IPS-18c (cell line): ENCODE data around the gene ABCB4.

Experiments used
- H3K4me3 ChIP-seq: 2 replicates; pipeline ENCODE4 v1.7.0; 2013; ENCODE audit warnings: low read depth, mild to moderate bottlenecking, low read length, moderate library complexity; ENCODE audit not compliant: insufficient read depth
- H3K9me3 ChIP-seq: one replicate; pipeline ENCODE4 v1.6.1; 2013; ENCODE audit warnings: mild to moderate bottlenecking, low read length, moderate library complexity; ENCODE audit not compliant: control insufficient read depth, insufficient read depth

The ABCB4 gene

DNA sequence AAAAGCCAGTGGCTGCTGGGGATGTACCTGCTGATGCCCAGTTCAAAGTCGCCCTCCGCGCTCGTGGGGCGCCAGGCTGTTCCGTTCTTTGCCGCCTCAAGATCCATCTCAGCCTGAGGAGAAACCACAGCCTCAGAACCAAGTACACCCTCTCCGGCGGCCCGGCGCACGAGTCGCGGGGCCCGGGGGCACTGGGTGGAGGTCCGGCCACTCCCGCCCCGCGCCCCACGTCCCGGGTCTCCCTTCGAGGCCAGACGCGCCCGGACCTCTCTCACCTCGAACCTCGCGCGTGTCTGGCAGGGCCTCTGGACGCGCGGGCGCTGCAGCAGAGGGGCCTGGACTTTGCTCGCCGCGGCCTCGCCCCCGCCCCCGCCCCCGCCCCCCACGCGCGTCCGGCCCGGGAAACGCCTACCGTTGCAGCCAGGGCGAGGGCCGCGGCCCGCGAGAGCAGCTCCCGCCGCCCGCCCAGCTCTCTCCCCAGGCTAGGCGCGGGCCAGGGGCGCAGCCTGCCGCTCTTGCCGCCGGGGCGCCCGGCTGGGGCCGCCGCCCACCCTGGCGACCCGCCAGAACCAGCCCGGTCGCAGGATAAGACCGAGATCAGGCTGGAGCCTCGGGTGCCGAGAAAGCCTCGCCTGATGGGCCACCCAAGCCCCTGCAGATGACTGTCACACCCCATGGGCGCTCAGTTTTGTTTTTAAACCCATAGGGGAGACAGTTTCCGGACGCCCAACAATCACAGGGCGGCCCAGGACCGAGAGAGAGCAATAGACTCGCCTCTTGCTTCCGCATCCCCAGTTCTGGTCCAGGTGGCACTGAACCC is at the start of gene ABCB4:
Gene ABCB4, minus strand, starts transcription at position 322 of the 820 bp plus-strand sequence. Its CDS starts 215 bp downstream, at position 107.
- H3K4me3 ChIP-seq = peak within 1 kb of the TSS; percentile 55

DNA sequence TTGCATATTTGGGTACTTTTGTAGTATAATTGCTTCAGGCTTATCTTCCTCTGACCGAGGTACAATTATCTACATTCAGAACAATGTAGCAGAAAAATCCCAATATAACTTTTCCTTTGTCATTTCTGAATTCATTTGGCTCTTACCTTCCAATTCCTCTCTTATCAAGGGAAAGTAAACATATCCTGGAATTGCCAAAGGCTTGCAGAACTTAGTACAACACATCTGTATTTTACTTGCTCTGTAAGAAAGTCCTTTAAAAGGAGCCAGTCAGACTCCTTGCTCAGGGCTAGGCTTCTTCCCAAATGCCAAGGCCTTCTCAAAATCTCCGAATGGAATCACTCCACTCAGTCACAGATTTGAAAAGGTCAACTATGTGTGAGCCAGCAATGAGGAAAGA is 43.3 kb upstream of the ABCB4 start:
- no peak overlapping the region for H3K4me3 ChIP-seq

More for the DNA sequence above, at the start of gene ABCB4:
- no peaks in the 10 kb centered on the region for H3K9me3 ChIP-seq

DNA sequence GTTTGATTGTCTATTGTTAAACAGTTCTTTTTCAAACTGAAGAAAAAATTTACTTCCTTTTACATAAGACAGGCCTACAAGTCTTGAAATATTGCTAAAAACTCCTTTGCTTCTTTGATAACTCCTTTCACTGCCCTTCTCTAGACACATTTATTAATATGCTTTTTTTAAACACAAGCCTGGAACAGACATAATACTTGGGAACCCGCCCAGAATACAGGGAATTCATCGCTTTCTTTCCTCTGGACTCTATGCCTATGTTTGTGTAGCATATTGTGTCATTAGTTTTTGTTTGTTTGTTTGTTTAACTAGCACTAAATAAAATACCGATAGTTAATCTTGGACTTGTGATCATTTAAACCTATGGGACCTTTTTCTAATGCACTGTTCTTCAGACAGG is 42.4 kb upstream of the ABCB4 start:
- no peaks in the 10 kb centered on the region for H3K9me3 ChIP-seq
- no peak overlapping the region for H3K4me3 ChIP-seq

More for the DNA sequence above, 43.3 kb upstream of the ABCB4 start:
- H3K9me3 ChIP-seq = no peaks in the 10 kb centered on the region

DNA sequence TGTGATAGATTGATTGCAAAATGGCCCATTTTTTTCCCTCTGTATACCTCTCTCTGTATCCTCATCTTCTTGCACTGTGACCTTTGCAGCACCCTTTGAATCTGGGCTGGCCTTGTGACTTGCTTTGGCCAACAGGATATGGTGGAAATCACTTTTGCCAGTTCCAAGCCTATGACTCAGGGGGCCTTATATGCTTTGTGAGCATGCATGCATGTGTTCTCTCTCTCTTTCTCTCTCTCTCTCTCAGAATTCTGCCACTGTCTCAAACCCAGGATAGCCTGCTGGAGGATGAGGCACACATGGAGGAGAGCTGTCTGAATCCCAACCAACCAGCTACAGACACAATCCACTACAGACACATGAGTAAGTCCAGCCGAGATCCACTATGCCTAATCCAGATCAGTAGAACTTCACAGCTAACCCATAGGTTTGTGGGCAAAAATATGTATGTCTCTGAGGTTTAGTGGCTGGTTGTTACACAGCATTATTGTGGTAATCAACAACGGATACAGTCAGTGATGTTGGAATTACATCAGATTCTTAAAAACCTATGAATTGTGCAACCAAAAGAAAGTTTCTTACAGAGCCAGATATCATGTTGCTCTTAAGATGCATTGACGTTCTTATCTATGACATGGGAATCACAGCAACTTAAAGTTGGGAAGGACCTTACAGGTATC is 41.8 kb upstream of the ABCB4 start:
- Histone ChIP-seq H3K9me3 (no peaks in the 10 kb centered on the region), H3K4me3 (no peak overlapping the region)

DNA sequence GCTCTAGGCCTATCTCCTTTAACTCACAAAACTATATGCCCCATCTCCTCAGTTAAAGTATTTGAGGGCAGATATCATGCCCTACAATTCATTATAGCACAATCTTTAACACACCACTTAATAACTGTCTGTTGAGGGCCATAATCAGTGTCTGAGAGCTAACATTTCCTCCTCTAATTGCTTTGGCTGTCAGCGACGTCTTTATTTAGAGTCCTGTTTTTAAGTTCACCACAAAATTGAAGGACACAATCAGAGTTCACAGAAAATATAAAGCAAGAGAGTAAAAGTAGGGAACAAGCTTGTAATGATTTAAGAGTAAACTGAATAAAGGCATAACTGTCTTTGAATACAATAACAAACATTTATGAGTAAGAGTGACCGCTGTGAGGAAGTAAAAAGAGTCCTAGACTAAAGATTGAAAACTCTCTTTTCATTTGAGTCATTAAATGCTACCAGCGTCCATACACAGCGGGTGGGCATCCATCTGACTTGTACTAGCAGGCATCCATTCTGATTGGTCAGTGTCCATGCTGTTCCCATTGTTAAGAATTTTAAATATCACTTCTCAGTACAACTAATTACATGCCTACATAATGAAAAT is 38.4 kb upstream of the ABCB4 start:
- no peak overlapping the region for H3K4me3 ChIP-seq
- H3K9me3 ChIP-seq = no peaks in the 10 kb centered on the region

DNA sequence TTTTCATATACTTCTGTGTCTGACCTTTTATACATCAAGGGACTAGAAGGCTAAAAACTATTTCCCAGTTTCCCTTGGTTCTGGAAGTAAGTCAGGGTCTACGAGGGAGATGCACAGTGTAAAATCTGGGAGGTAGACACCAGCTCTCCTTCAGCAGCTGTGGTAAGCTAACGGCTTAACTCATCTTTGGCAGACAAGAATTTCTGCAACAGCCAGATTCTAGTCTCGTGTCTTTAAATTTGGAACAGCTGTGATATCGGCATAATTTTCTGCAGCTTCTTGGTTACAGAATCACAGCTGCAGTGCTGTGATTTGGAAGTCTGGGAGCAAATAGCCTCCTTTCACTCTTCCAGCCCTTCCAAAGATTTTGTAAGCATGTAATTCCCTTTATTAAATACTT is 37.4 kb upstream of the ABCB4 start:
- Histone ChIP-seq H3K4me3 (no peak overlapping the region), H3K9me3 (no peaks in the 10 kb centered on the region)

DNA sequence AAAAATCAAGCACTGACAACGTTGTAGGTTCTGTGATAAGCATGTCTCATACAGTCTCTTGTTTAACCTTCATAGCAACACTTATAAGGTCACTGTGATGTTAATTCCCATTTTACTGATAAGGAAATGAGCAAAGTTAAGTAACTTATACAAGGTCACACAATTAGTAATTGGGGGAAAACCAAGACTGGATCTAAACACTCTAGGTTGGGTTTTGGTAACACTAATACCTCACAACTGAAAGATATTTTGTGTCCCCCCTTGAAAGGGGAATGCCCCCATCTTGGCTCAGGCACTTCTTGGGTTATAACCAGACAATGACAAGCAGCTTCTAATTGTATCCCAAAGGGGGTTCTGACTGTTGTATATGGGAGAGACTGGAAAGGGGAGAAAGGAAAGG is 36.0 kb upstream of the ABCB4 start:
- Histone ChIP-seq H3K4me3 (no peak overlapping the region), H3K9me3 (no peaks in the 10 kb centered on the region)

DNA sequence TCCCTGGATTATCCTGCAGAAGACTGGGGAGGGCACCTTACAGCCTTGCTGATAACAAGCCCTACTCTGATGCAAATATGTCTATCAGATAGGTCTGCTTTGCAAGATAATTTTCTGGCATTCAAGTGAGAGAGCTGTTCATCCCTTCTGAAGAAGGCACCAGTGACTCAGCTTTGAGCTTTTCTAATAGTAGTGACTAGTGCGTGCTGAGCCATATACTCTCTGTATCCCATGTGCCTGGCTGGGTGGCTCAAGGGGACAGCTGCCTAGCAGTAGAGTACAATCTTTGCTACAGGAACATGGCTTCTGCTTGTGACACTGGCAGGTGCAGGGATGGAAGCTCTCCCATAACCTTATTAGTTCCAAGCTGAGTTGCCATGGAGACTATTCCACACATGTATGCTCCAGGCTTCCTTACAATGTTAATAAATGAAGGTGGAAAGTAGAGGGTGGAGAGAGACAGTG is 35.0 kb upstream of the ABCB4 start:
- H3K4me3 ChIP-seq = no peak overlapping the region
- no peaks in the 10 kb centered on the region for H3K9me3 ChIP-seq

DNA sequence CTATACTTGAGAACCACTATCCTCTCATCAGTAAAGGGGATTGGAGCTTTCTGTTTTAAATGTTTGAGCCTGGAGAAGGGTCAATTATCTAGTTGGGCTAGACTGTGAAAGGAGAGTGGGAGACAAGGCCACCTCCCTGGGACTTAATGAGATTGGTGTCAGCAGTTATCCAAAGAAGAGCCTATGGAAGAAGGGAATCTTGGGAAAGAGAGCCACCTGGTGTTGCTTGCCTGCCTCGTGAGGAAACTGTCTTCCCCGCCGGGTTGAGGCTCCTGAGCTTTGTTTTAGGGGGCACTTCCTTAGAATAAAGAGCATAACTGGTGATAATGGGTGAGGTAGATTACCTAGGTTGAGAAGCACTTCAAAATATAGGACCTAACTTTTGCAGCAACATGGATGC is 32.0 kb upstream of the ABCB4 start:
- Histone ChIP-seq H3K4me3 (no peak overlapping the region), H3K9me3 (no peaks in the 10 kb centered on the region)

DNA sequence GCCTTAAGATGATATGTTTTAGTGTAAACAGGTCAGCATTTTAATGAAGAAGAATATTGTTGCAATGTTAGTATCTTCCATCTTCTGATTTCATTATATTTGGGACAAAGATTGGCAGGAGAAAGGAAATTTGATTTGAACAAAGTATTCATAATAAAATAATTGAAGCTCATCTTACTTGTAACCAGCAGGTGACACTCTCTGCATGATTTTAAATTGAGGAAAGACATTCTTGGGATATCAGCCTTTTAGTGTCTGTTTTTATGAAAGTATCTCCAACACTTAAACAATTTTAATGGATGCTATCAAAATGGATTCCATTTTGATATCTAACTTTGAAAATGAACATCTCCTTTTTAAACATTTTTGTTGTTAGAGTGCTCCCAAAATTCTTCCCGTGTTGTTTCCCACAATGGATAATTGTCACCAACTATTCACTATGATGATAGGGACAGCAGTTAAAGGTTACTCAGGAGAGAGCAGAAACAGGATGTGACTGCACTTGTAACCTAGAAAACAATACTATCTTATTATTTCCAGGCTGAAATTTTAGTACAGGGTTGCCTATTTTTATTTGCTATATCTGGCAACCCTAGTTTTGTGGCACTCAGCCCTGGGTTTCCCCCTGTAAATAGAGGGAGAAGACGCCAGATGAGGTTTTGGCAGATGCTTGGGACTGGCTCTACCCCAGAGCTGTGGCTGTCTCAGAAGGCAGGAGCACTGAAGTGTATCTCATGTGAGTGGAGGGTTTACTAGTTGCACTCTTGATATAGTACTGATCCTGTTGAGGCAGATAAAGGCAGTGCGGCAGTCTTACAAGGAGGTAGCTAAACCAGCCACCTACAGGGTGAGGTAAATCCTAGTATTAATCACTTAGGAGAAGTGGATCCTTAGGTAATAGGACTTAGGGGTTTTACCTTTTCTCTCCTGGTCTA is 31.0 kb upstream of the ABCB4 start:
- Histone ChIP-seq H3K9me3 (no peaks in the 10 kb centered on the region), H3K4me3 (no peak overlapping the region)

DNA sequence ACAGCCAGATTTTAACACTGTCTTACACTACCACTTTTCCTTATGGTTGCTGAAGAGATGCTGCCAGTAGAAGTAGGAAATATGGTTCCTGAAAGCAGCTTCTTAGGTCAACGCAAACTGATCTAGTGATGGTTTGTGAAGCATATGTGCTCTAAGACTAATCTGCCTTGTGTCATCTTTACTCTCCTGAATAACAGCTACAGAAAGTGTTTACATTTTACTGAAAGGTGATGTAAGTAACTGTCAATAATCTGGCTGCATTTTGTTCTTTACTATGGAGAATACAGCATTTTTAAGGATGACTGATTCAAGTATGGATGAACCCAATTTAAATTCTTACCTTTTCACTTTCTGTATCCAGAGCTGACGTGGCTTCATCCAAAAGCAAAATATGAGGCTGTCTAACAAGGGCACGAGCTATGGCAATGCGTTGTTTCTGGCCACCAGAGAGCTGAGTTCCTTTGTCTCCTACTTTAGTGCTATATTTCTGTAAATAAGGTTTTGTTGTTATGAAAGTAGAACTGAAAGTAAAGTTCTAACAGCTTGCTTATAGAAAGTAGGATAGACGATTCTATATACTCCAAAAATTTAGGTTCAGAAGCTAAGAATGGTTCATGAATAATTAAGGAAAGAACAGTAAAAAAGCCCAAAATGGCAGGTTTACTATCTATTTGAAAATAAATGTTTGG is 30.2 kb upstream of the ABCB4 start:
- Histone ChIP-seq H3K4me3 (no peak overlapping the region), H3K9me3 (no peaks in the 10 kb centered on the region)

DNA sequence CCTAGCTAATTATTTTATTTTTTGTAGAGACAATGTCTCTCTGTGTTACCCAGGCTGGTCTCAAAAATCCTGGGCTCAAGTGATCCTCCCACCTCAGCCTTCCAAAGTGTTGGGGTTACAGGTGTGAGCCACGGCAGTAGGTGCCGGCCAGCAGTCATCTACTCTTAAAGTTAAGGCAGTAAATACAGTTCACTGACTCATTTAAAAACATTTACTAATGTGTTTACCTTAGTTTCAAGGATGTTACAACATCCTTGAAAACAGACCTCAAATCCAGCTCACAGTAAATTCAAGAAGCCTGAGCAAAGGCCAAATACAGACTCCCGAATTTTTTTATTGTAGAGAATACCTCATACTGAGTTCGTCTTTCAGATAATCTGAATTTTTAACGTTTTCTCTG is 29.6 kb upstream of the ABCB4 start:
- no peak overlapping the region for H3K4me3 ChIP-seq
- H3K9me3 ChIP-seq = no peaks in the 10 kb centered on the region

DNA sequence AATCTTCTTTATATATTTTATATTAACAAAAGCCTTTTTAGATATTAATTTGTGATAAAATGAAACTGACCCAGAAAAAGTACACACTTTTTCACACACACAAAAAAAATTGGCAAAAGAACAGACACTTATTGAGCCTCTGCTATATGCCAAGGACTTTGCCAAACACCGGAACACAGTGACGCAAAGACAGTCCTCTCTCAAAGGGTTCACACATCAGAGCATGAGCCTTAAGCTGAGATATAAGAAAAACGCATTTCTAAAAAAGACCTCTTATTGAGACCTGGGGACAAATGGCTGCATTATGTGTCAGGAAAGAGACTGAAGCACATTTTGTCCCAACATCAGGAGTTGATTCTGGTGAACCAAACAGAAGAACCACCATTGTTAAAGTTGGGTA is 24.0 kb upstream of the ABCB4 start:
- no peaks in the 10 kb centered on the region for H3K9me3 ChIP-seq
- H3K4me3 ChIP-seq = no peak overlapping the region

DNA sequence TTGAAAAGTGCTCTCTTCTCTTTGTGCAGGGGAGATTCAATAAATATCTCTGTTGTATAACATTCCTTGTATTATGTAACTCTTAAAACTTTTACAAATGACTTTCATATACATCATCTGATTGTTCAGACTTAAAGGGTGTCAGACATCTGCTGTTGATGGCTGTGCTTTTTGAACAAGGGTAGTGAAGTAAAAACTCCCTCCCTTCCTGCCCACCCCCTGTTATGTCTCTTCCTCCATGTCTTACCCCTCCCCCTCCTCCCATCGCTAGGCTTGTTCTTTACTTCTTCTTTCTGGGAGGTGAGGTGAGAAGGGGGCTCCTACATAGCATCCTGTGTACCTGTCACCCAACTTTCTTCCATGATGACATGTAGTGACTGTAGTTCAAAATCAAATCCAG is 23.4 kb upstream of the ABCB4 start:
- Histone ChIP-seq H3K4me3 (no peak overlapping the region), H3K9me3 (no peaks in the 10 kb centered on the region)

DNA sequence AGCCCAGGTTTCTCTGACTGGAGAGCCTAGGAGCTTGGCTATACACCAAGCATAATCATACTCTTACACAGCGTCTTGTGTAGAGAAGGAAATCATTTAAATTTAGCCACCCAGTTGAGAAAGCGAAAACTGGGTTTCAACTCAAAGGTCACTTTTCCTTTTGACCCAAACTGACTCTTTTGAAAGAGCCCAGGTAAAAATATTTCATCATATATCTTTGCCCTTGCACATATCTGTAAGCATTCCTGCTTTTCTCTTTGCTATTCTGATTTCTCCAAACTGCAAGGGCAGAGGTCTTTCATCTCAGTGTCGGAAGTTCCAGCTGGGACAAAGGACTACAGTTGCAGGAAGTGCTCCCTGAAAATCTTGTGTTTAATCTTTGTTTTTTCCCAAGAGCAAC is 22.0 kb upstream of the ABCB4 start:
- H3K9me3 ChIP-seq = no peaks in the 10 kb centered on the region

DNA sequence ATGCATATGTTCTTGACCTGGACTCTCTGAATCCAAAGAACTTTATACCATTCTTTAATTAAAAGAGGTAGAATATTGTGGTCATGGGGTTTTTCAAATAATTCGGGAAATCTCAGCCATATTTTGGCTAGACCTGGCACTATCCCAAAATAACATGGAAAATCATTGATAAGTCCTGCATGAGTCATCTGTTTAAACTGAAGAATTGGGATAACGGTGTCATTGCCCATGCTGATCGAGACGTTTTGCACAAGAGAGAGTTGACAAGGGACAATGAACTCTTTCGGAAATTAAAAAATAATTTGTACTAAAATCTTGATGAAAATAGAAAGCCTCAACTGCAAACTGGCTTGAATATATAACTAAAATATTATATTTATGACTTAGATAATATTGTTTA is 19.9 kb upstream of the ABCB4 start:
- no peak overlapping the region for H3K4me3 ChIP-seq
- H3K9me3 ChIP-seq = no peaks in the 10 kb centered on the region

More for the DNA sequence above, 22.0 kb upstream of the ABCB4 start:
- H3K4me3 ChIP-seq = no peak overlapping the region

DNA sequence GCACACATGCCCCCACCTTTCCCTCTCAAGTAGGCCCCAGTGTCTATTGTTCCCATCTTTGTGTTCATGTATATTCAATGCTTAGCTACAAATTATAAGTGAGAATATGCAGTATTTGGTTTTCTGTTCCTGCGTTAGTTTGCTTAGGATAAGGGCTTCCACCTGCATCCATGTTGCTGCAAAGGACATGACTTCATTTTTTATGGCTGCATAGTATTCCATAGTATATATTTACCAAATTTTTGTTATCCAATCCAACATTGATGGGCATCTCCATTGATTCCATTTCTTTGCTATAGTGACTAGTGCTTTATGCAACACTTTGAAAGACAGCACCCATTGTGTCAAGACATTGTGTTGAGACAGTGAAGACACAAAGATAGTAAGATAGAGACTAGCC is 19.0 kb upstream of the ABCB4 start:
- no peak overlapping the region for H3K4me3 ChIP-seq
- no peaks in the 10 kb centered on the region for H3K9me3 ChIP-seq
